ENCODE data around the gene IL23R. TPM values are rescaled to one million over a fixed set of nuclear protein-coding genes. Genes with fewer than 3 reads are reported as not detected.

IL23R gene
- total and polyA plus RNA-seq, 4 donors: 0.21 TPM; not detected in 3

DNA sequence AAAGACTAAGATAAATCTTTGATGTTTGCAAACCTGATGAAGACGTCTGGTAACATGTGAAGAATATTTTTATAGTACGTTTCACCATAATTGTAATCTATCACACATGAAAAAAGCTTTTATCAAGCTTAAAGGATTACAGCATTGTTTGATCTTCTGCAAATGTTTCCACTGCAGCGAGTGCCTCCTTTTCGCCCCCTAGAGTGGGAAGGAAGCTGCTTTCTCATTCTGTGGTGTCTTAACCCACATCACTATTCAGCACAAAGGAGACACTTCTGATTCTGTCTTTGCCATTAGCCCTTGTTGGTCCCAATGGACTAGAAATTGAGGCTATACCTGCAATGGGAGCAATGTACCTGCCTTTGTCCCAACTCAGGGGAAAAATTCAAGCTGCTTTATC is 95.4 kb downstream of the IL23R start:
- Histone ChIP-seq H3K9me3 (ENCODE audit: control insufficient read depth, low read length) (no peaks in the 10 kb centered on the region), H3K27ac (ENCODE audit: low read depth in 1 of 2, low read length in 2 of 2) (no peak overlapping the region), H3K36me3 (ENCODE audit: control insufficient read depth in 1 of 2, insufficient read depth in 2 of 2, low read length in 1 of 2) (no peaks in the 10 kb centered on the region), H3K4me3 (ENCODE audit: low read length in 2 of 2) (no peak overlapping the region), H3K27me3 (ENCODE audit: control insufficient read depth in 1 of 2, insufficient read depth in 2 of 2, low read length in 1 of 2) (no peaks in the 10 kb centered on the region), H3K4me1 (ENCODE audit: control insufficient read depth in 1 of 2, insufficient read depth in 2 of 2, low read length in 2 of 2) (no peaks in the 10 kb centered on the region)
- ATAC-seq (ENCODE audit: low FRiP score) (no peak), DNase-seq (no peak)
- intact Hi-C loops (cut with DNase I): no loop called here
- 22 to 27% methylated on average over 4 of the region's 4 CpGs for WGBS, 2 donors

DNA sequence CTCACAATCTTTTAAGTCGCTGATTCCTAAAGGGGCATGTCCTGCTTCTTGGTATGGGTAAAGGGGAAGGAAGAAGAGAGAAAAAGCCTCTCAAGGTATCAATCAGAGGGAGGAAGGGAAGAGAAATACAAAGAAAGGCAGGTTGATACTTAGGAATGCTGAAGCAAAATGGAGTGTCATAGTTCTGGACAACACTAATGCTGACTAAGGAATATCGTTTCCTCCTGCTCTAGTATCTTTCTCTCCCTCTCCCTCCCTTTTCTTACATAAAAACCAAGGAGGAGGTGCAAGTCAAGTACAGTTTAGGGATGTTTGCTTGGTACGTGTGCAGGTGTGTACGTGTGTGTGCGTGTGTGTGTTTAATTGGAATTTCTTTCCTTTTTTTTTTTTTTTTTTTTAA is 96.5 kb downstream of the IL23R start:
- intact Hi-C loops (cut with DNase I): no loop called here
- Histone ChIP-seq H3K27ac (ENCODE audit: low read depth in 1 of 2, low read length in 2 of 2) (no peak overlapping the region), H3K4me1 (ENCODE audit: control insufficient read depth in 1 of 2, insufficient read depth in 2 of 2, low read length in 2 of 2) (no peaks in the 10 kb centered on the region), H3K36me3 (ENCODE audit: control insufficient read depth in 1 of 2, insufficient read depth in 2 of 2, low read length in 1 of 2) (no peaks in the 10 kb centered on the region), H3K9me3 (ENCODE audit: control insufficient read depth, low read length) (no peaks in the 10 kb centered on the region), H3K4me3 (ENCODE audit: low read length in 2 of 2) (no peak overlapping the region), H3K27me3 (ENCODE audit: control insufficient read depth in 1 of 2, insufficient read depth in 2 of 2, low read length in 1 of 2) (no peaks in the 10 kb centered on the region)
- ATAC-seq (ENCODE audit: low FRiP score): no peak
- 85 to 88% methylated on average over 5 of the region's 5 CpGs for WGBS, 2 donors
- DNase-seq: no peak

DNA sequence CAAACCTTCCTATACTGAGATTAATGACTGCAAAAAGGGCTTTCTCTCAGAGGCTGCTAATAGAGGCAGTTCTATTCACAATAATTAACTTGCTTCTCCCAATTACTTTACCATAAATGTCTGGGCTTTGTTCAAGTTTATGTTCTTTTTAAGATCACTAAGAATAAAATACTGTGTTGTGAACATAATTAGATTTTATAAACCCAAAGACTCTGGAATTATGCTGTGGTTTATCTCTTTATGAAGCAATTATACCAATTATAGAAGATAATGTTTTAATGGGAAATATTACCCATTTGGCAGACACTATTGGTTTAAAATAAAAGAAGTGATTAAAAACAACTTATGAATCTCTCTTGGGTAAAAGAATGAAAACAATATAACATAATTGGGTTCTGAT is 97.9 kb downstream of the IL23R start:
- no peak for ATAC-seq (ENCODE audit: low FRiP score)
- intact Hi-C loops (cut with DNase I): no loop called here
- H3K4me1 ChIP-seq (ENCODE audit: control insufficient read depth in 1 of 2, insufficient read depth in 2 of 2, low read length in 2 of 2): no peaks in the 10 kb centered on the region
- H3K4me3 ChIP-seq (ENCODE audit: low read length in 2 of 2): no peak overlapping the region
- H3K27me3 ChIP-seq (ENCODE audit: control insufficient read depth in 1 of 2, insufficient read depth in 2 of 2, low read length in 1 of 2): no peaks in the 10 kb centered on the region
- H3K27ac ChIP-seq (ENCODE audit: low read depth in 1 of 2, low read length in 2 of 2): no peak overlapping the region
- H3K36me3 ChIP-seq (ENCODE audit: control insufficient read depth in 1 of 2, insufficient read depth in 2 of 2, low read length in 1 of 2): no peaks in the 10 kb centered on the region
- no peak for DNase-seq
- no peaks in the 10 kb centered on the region for H3K9me3 ChIP-seq (ENCODE audit: control insufficient read depth, low read length)

DNA sequence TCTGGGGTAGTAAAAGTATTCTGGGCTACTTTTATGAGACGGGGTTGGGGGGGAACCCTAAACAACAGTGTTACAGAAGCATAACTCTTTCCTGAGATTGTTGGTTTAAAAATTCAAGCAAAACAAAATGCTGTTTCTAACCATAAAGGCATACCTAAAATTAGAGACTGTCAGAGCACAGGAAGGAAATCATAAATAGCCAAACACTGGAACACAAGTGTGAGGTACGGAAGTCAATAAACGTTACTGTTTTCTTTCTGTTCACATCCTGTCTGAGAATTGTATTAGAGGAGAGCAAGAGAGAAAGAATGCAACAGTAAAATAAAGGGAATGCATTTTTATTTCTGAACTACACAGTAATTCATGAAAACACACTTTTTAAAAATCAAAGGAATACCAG is 98.6 kb downstream of the IL23R start:
- no peak for ATAC-seq (ENCODE audit: low FRiP score)
- H3K27ac ChIP-seq (ENCODE audit: low read depth in 1 of 2, low read length in 2 of 2): no peak overlapping the region
- DNase-seq: no peak
- H3K9me3 ChIP-seq (ENCODE audit: control insufficient read depth, low read length): no peaks in the 10 kb centered on the region
- H3K4me3 ChIP-seq (ENCODE audit: low read length in 2 of 2): no peak overlapping the region
- 27 to 36% methylated on average over 3 of the region's 3 CpGs for WGBS, 2 donors
- H3K4me1 ChIP-seq (ENCODE audit: control insufficient read depth in 1 of 2, insufficient read depth in 2 of 2, low read length in 2 of 2): no peaks in the 10 kb centered on the region
- intact Hi-C loops (cut with DNase I): no loop called here
- no peaks in the 10 kb centered on the region for H3K36me3 ChIP-seq (ENCODE audit: control insufficient read depth in 1 of 2, insufficient read depth in 2 of 2, low read length in 1 of 2)
- H3K27me3 ChIP-seq (ENCODE audit: control insufficient read depth in 1 of 2, insufficient read depth in 2 of 2, low read length in 1 of 2): no peaks in the 10 kb centered on the region

DNA sequence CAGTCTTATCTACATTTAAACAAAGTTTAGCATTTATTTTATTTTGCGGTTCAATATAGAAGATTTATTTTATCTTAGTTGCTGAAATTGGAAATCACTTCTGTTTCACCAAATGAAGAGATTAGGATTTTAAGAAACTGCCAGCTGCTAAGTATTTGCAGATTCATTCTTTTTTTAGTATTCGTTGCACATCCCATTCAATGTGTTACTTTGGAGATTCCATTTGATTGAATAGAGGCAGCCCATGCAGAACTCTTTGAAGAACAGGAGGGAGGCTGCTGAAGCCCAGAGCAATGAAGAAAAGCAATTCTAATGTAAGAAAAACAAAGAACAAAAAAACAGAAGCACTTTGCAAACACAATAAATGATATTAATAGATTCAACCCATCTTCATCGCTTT is 102.8 kb downstream of the IL23R start:
- ATAC-seq (ENCODE audit: low FRiP score): no peak
- Histone ChIP-seq H3K36me3 (ENCODE audit: control insufficient read depth in 1 of 2, insufficient read depth in 2 of 2, low read length in 1 of 2) (no peaks in the 10 kb centered on the region), H3K9me3 (ENCODE audit: control insufficient read depth, low read length) (peaks cover 6% of the 10 kb centered on the region), H3K27ac (ENCODE audit: low read depth in 1 of 2, low read length in 2 of 2) (no peak overlapping the region), H3K4me3 (ENCODE audit: low read length in 2 of 2) (no peak overlapping the region), H3K27me3 (ENCODE audit: control insufficient read depth in 1 of 2, insufficient read depth in 2 of 2, low read length in 1 of 2) (no peaks in the 10 kb centered on the region), H3K4me1 (ENCODE audit: control insufficient read depth in 1 of 2, insufficient read depth in 2 of 2, low read length in 2 of 2) (no peaks in the 10 kb centered on the region)
- 80 to 81% methylated on average over 3 of the region's 3 CpGs for WGBS, 2 donors
- intact Hi-C loops (cut with DNase I): no loop called here
- DNase-seq: no peak

DNA sequence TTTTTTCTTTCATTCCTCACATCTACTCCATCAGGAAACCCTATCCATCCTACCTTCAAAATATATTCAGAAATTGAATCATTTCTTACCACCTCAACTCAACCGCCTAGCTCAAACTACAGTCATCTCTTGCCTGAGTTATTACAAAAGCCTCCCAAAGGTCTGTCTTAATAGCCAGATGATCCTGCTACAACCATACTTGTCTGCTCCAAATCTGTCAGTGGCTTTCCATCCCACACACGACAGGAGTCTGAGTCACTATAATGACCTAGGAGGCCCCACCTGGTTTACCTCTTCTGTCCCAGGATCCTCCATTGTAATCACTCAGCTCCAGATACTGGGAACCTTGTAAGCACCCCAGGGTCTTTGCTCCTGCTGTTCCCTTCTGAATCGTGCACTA is 104.3 kb downstream of the IL23R start:
- intact Hi-C loops (cut with DNase I): no loop called here
- WGBS, 2 donors: 89 to 90% methylated on average over 3 of the region's 3 CpGs
- no peak for DNase-seq
- Histone ChIP-seq H3K27ac (ENCODE audit: low read depth in 1 of 2, low read length in 2 of 2) (no peak overlapping the region), H3K9me3 (ENCODE audit: control insufficient read depth, low read length) (peaks cover 6% of the 10 kb centered on the region), H3K4me1 (ENCODE audit: control insufficient read depth in 1 of 2, insufficient read depth in 2 of 2, low read length in 2 of 2) (no peaks in the 10 kb centered on the region), H3K4me3 (ENCODE audit: low read length in 2 of 2) (no peak overlapping the region), H3K27me3 (ENCODE audit: control insufficient read depth in 1 of 2, insufficient read depth in 2 of 2, low read length in 1 of 2) (no peaks in the 10 kb centered on the region), H3K36me3 (ENCODE audit: control insufficient read depth in 1 of 2, insufficient read depth in 2 of 2, low read length in 1 of 2) (no peaks in the 10 kb centered on the region)
- no peak for ATAC-seq (ENCODE audit: low FRiP score)

DNA sequence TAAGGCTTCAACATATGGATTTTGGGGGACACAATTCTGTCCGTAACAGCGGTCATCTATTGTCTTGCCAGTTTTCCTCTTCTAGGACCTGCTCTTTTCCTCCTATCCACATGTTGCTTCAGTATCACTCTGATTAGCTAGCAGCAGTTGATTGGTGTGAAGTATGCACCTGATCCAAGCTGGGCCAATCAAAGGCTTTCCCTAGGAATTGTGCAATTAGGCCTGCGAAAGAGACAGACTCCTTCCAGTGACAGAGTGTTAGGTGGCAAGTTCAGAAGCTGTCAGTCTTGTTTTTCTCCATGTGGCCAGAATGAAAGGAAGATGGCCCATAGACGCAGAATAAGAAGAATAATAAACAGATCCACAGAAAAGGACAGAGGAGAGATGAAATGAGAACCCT is 107.3 kb downstream of the IL23R start:
- H3K36me3 ChIP-seq (ENCODE audit: control insufficient read depth in 1 of 2, insufficient read depth in 2 of 2, low read length in 1 of 2): no peaks in the 10 kb centered on the region
- H3K4me1 ChIP-seq (ENCODE audit: control insufficient read depth in 1 of 2, insufficient read depth in 2 of 2, low read length in 2 of 2): no peaks in the 10 kb centered on the region
- H3K9me3 ChIP-seq (ENCODE audit: control insufficient read depth, low read length): peaks cover 6% of the 10 kb centered on the region
- WGBS, 2 donors: 86 to 90% methylated on average over 4 of the region's 4 CpGs
- ATAC-seq (ENCODE audit: low FRiP score): no peak
- H3K27ac ChIP-seq (ENCODE audit: low read depth in 1 of 2, low read length in 2 of 2): no peak overlapping the region
- intact Hi-C loops (cut with DNase I): no loop called here
- no peak overlapping the region for H3K4me3 ChIP-seq (ENCODE audit: low read length in 2 of 2)
- no peak for DNase-seq
- H3K27me3 ChIP-seq (ENCODE audit: control insufficient read depth in 1 of 2, insufficient read depth in 2 of 2, low read length in 1 of 2): no peaks in the 10 kb centered on the region

DNA sequence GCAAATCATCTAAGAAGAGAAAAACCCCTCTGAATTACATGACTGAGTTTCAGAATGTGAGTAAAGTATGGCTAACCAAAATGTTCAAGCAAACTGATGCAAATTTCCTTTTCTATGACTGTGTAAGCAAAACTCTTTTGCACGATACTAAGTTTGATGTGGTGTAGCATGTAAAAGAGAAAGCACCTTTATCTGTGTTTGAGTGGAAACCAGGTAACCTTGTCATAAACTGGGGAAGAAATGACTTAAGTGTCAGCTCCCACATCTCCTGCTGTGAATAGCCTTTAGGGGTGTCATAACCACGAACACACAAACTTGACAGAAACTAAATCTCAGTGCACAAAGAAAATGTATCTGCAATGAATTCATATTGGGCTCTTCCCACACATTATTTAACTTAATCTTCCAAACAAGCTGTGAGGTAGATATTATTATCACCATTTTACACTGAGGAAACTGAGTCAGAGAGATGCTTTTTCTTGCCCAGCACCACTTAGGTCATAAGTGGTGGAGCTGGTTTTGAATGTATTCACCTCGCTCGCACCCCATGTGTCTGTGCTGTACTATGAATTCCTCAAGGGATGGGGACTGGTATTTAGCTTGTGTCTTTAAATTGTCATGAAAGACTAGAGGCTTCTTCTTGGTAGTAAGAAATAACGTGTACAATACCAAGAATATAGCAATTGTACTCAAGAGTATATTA is 108.5 kb downstream of the IL23R start:
- no peak for ATAC-seq (ENCODE audit: low FRiP score)
- DNase-seq: no peak
- no peak overlapping the region for H3K27ac ChIP-seq (ENCODE audit: low read depth in 1 of 2, low read length in 2 of 2)
- no peaks in the 10 kb centered on the region for H3K4me1 ChIP-seq (ENCODE audit: control insufficient read depth in 1 of 2, insufficient read depth in 2 of 2, low read length in 2 of 2)
- no peaks in the 10 kb centered on the region for H3K36me3 ChIP-seq (ENCODE audit: control insufficient read depth in 1 of 2, insufficient read depth in 2 of 2, low read length in 1 of 2)
- intact Hi-C loops (cut with DNase I): no loop called here
- no peaks in the 10 kb centered on the region for H3K27me3 ChIP-seq (ENCODE audit: control insufficient read depth in 1 of 2, insufficient read depth in 2 of 2, low read length in 1 of 2)
- H3K4me3 ChIP-seq (ENCODE audit: low read length in 2 of 2): no peak overlapping the region
- peaks cover 6% of the 10 kb centered on the region for H3K9me3 ChIP-seq (ENCODE audit: control insufficient read depth, low read length)
- WGBS, 2 donors: 81 to 83% methylated on average over 5 of the region's 5 CpGs

DNA sequence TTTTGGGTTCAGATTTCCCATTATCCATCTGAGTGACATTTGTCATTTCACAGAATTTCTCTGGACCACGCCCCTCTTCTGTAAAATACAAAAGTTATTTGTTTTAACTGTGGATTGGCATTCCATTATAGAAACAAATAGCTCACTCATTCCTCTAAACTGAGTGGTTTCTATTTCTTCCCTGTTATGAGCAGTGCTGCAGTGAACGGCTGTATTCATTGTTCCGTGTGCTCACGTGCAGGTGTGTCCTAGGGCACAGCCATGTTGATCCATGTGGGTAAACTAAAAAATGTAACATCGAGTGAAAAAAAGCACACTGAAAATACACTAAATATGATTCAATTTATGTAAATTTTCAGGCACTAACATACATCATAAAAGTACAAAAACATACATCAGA is 114.4 kb downstream of the IL23R start:
- Histone ChIP-seq H3K9me3 (ENCODE audit: control insufficient read depth, low read length) (no peaks in the 10 kb centered on the region), H3K4me3 (ENCODE audit: low read length in 2 of 2) (no peak overlapping the region), H3K27me3 (ENCODE audit: control insufficient read depth in 1 of 2, insufficient read depth in 2 of 2, low read length in 1 of 2) (no peaks in the 10 kb centered on the region), H3K4me1 (ENCODE audit: control insufficient read depth in 1 of 2, insufficient read depth in 2 of 2, low read length in 2 of 2) (no peaks in the 10 kb centered on the region), H3K36me3 (ENCODE audit: control insufficient read depth in 1 of 2, insufficient read depth in 2 of 2, low read length in 1 of 2) (no peaks in the 10 kb centered on the region), H3K27ac (ENCODE audit: low read depth in 1 of 2, low read length in 2 of 2) (no peak overlapping the region)
- WGBS, 2 donors: 74 to 77% methylated on average over 5 of the region's 5 CpGs
- intact Hi-C loops (cut with DNase I): no loop called here
- no peak for DNase-seq
- no peak for ATAC-seq (ENCODE audit: low FRiP score)

All from aorta (tissue), 5 donors.